ENCODE measurements around the gene RBMS3.
"Not testable (repeated sequence)": the region's sequence is repeated elsewhere in the genome, so short reads cannot be mapped to it uniquely, and the experiment has no call there.

RBMS3 gene

GRCh38 chr3:29493109-29493508, 212.2 kb downstream of the RBMS3 start:
- no peak for DNase-seq

- no peak for DNase-seq
Measured at GRCh38 chr3:29494305-29495036, 213.6 kb downstream of the RBMS3 start.

- no peak for DNase-seq
Measured at GRCh38 chr3:29497282-29497681, 216.4 kb downstream of the RBMS3 start.

GRCh38 chr3:29502771-29503170, 221.9 kb downstream of the RBMS3 start:
- DNase-seq: no peak

GRCh38 chr3:29503314-29503713, 222.4 kb downstream of the RBMS3 start:
- DNase-seq: no peak

- DNase-seq: no peak
Measured at GRCh38 chr3:29503958-29504357, 223.1 kb downstream of the RBMS3 start.

- no peak for DNase-seq
Measured at GRCh38 chr3:29506502-29506901, 225.6 kb downstream of the RBMS3 start.

GRCh38 chr3:29511701-29512100, 230.8 kb downstream of the RBMS3 start:
- DNase-seq: no peak

- no peak for DNase-seq
Measured at GRCh38 chr3:29512641-29513040, 231.8 kb downstream of the RBMS3 start.

- DNase-seq: no peak
Measured at GRCh38 chr3:29513236-29513635, 232.4 kb downstream of the RBMS3 start.

GRCh38 chr3:29514170-29514569, 233.3 kb downstream of the RBMS3 start:
- DNase-seq: no peak

- DNase-seq: no peak
Measured at GRCh38 chr3:29514912-29515311, 234.0 kb downstream of the RBMS3 start.

- peak in 1 of 5 experiments; percentile 2 for DNase-seq
Measured at GRCh38 chr3:29515451-29515850, 234.6 kb downstream of the RBMS3 start.

GRCh38 chr3:29516164-29516563, 235.3 kb downstream of the RBMS3 start:
- no peak for DNase-seq

- no peak for DNase-seq
Measured at GRCh38 chr3:29520764-29521163, 239.9 kb downstream of the RBMS3 start.

- no peak for DNase-seq
Measured at GRCh38 chr3:29521293-29521692, 240.4 kb downstream of the RBMS3 start.

- no peak for DNase-seq
Measured at GRCh38 chr3:29521751-29522150, 240.9 kb downstream of the RBMS3 start.

GRCh38 chr3:29524433-29524832, 243.6 kb downstream of the RBMS3 start:
- DNase-seq: not testable (repeated sequence)

- no peak for DNase-seq
Measured at GRCh38 chr3:29525254-29525881, 244.5 kb downstream of the RBMS3 start.

GRCh38 chr3:29527246-29527645, 246.4 kb downstream of the RBMS3 start:
- DNase-seq: no peak

GRCh38 chr3:29531644-29532043, 250.8 kb downstream of the RBMS3 start:
- no peak for DNase-seq

- no peak for DNase-seq
Measured at GRCh38 chr3:29532473-29532872, 251.6 kb downstream of the RBMS3 start.

- DNase-seq: no peak
Measured at GRCh38 chr3:29534006-29534405, 253.1 kb downstream of the RBMS3 start.

GRCh38 chr3:29536016-29536758, 255.3 kb downstream of the RBMS3 start:
- no peak for DNase-seq

Measured in T-helper 2 cell (primary cell).